Measurements from ENCODE around the gene FAM83G.
"Not testable (repeated sequence)": the region's sequence is repeated elsewhere in the genome, so short reads cannot be mapped to it uniquely, and the experiment has no call there.

FAM83G gene

DNA sequence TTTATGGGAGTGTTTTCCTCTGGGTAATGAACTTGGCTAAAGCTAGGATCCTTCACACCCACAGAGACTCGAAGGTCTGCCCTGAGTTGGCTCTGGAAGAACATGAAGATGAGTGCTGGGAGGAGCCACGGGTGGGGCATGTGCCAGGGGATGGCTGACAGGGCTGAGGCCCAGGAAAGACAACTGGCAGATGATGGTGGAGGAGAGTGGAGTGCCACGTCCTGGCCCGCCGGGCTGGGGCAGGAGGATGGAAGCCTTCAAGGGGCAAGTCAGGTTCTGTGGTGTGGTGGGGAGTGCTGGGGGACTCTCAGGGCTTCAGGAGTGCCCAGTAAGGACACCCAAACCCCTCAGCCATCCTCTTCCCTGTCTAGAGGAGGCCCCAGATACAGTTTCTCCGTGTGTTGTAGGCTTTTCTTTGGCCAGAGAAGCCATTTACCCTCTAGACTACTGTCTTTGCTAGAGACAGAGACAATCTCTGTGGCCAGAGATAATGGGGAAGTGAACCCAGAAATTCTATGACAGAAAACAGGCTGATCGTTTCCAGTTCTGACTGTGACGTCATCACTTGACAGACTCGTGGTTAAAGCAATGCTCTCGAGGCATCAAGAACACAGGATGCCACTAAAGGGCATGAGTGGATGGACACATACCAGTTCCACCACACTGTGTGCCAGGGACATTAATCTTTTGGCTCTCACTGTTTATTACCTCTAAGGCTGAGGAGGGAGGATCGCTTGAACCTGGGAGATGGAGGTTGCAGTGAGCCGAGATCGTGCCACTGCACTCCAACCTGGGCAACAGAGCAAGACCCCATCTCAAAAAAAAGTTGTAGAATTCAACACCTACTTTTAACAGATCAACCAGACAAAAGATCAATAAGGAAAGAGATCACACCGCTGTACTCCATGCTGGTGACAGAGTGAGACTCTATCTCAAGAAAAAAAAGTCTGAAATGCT, 71.2 kb downstream of the FAM83G start:
- in situ Hi-C loops (cut with HindIII; ENCODE audit: low pct_ligation_motif_present, low sequenced_read_pairs), result no loop called here
- Histone ChIP-seq H3K36me3 (replicated peaks) (peaks cover 10% of the 10 kb centered on the region), H3K27me3 (replicated peaks) (no peaks in the 10 kb centered on the region), H3K27ac (no peak overlapping the region), H3K4me3 (ENCODE audit: low read depth, low read length) (no peak overlapping the region)
- TF ChIP-seq, protein P1, sequence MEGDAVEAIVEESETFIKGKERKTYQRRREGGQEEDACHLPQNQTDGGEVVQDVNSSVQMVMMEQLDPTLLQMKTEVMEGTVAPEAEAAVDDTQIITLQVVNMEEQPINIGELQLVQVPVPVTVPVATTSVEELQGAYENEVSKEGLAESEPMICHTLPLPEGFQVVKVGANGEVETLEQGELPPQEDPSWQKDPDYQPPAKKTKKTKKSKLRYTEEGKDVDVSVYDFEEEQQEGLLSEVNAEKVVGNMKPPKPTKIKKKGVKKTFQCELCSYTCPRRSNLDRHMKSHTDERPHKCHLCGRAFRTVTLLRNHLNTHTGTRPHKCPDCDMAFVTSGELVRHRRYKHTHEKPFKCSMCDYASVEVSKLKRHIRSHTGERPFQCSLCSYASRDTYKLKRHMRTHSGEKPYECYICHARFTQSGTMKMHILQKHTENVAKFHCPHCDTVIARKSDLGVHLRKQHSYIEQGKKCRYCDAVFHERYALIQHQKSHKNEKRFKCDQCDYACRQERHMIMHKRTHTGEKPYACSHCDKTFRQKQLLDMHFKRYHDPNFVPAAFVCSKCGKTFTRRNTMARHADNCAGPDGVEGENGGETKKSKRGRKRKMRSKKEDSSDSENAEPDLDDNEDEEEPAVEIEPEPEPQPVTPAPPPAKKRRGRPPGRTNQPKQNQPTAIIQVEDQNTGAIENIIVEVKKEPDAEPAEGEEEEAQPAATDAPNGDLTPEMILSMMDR (IDR thresholded peaks at IDR 0.05; ENCODE audit: low read depth, low read length, missing control alignments), result no peak
- no peak for DNase-seq

DNA sequence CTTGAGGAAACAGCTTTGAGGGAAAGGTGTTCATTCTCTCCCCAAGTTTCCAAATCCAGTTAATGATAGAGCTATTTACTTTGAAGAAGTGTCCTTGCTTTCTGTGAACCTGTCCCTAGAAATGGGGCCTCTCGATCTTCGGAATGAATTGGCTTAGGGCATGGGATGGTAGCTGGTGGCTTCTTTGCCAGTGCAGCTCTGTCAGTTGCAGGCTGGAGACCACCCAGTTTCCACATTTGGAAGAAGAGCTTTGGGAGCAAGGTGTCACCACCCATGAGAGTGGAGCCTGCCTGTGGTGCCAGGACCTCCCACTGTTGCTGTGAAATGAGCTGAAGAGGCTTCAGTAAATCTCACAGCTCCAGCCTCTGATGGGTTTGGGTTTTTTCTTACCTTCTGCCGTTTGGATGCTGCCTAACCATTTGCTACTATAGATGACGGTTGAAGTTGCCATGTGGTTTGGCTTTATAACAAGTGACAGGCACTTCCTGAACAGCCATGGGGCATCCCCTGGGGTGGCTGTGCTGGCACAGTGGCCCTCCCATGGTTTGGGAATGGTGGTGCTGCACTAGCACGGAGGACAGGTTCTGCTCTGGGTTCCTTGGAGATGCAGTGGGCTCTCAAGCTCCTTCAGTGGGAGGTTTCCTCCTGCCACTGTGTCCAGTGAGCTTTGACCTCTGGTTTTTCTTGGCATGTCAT, 72.1 kb downstream of the FAM83G start:
- Histone ChIP-seq H3K36me3 (replicated peaks) (peaks cover 10% of the 10 kb centered on the region), H3K27me3 (replicated peaks) (no peaks in the 10 kb centered on the region), H3K4me3 (ENCODE audit: low read depth, low read length) (no peak overlapping the region), H3K27ac (no peak overlapping the region)
- in situ Hi-C loops (cut with HindIII; ENCODE audit: low pct_ligation_motif_present, low sequenced_read_pairs), result no loop called here
- TF ChIP-seq, protein P1 (IDR thresholded peaks at IDR 0.05; ENCODE audit: low read depth, low read length, missing control alignments), result no peak
- no peak for DNase-seq

DNA sequence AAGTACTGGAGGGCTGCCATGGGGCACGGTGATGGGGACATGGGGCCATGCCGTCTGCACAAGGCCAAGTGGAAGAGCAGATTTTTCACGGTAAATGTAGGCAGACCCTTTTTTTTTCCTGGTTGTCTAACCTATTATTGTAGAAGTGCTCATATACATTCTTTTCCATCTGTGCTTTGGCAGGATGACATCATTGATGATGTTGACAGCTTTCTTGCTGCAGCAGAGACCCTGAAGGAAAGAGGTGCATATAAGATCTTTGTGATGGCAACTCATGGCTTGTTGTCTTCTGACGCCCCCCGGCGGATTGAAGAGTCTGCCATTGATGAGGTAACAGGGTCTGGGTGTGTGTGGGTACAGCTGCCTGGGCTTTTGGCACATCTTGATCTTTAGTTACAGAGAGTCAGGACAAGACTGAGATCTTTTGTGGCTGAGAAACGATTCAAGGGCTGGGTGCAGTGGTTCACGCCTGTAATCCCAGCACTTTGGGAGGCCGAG, 75.9 kb downstream of the FAM83G start:
- TF ChIP-seq, protein P1 (IDR thresholded peaks at IDR 0.05; ENCODE audit: low read depth, low read length, missing control alignments), result no peak
- peaks cover 10% of the 10 kb centered on the region for H3K36me3 ChIP-seq (replicated peaks)
- in situ Hi-C loops (cut with HindIII; ENCODE audit: low pct_ligation_motif_present, low sequenced_read_pairs), result no loop called here
- H3K27me3 ChIP-seq (replicated peaks), result no peaks in the 10 kb centered on the region
- H3K4me3 ChIP-seq (ENCODE audit: low read depth, low read length), result no peak overlapping the region
- DNase-seq, result no peak
- H3K27ac ChIP-seq, result no peak overlapping the region

DNA sequence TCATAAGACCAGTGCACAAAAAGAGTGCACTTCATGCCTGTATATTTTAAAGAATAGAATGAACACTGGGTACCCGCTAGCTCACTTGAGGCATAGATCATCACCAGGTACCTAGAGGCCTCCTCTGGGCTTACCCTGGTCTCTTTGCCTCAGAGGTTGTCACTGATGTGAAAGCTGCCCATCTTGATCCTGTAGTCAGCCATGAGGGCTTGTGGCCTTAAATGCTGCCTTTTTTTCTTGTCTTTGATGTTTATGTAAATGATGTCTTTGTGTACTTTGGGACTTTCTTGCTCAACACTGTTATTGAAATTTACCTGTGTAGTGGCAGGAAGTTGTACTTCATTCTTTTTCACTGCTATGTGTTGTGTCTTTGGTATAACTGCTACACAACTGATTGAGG, 79.4 kb downstream of the FAM83G start:
- Histone ChIP-seq H3K27me3 (replicated peaks) (no peaks in the 10 kb centered on the region), H3K4me3 (ENCODE audit: low read depth, low read length) (no peak overlapping the region), H3K27ac (no peak overlapping the region), H3K36me3 (replicated peaks) (peaks cover 8% of the 10 kb centered on the region)
- TF ChIP-seq, protein P1 (IDR thresholded peaks at IDR 0.05; ENCODE audit: low read depth, low read length, missing control alignments), result no peak
- in situ Hi-C loops (cut with HindIII; ENCODE audit: low pct_ligation_motif_present, low sequenced_read_pairs), result no loop called here
- DNase-seq, result no peak

DNA sequence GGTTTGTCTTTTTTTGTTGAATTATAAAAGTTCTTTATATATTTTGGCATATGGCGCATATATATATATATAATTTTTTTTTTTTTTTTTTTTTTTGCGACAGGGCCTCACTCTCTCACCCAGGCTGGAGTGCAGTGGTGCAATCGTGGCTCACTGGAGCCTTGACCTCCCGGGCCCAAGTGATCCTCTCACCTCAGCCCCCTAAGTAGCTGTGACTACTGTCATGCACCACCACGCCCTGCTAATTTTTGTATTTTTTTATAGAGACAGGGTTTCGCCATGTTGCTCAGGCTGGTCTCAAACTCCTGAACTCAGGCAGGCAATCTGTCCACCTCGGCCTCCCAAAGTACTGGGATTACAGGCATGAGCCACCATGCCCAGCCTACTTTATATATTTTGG, 82.0 kb downstream of the FAM83G start:
- H3K4me3 ChIP-seq (ENCODE audit: low read depth, low read length); H3K27ac ChIP-seq: not testable (repeated sequence)

DNA sequence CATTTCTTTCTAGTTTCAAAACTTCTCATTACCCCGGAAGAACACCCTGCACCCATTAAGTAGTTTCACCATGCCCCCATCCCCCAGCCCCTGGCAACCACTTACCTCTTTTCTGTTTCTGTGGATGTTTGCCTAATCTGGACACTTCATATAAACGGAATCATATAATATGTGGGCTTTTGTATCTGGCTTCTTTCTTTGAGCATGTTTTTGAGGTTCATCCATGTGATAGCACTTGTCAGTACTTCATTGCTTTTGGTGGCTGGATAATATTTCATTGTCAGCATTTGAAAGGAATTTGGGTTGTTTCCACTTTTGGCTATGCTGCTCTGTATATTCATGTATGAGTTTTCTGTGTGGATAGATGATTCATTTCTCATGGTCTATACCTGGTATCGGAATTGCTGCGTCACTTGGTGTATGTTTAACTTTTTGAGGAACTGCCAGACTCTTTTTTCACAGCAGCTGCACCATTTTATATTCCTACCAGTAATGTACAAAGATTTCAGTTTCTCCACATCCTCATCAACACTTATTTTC, 82.6 kb downstream of the FAM83G start:
- DNase-seq, result peak; percentile 47
- peaks cover 6% of the 10 kb centered on the region for H3K36me3 ChIP-seq (replicated peaks)
- TF ChIP-seq, protein P1 (IDR thresholded peaks at IDR 0.05; ENCODE audit: low read depth, low read length, missing control alignments), result no peak
- no peak overlapping the region for H3K27ac ChIP-seq
- no peaks in the 10 kb centered on the region for H3K27me3 ChIP-seq (replicated peaks)
- H3K4me3 ChIP-seq (ENCODE audit: low read depth, low read length), result no peak overlapping the region
- in situ Hi-C loops (cut with HindIII; ENCODE audit: low pct_ligation_motif_present, low sequenced_read_pairs), result no loop called here

More for the DNA sequence above, 82.0 kb downstream of the FAM83G start:
- H3K36me3 ChIP-seq (replicated peaks); H3K27me3 ChIP-seq (replicated peaks); in situ Hi-C loops (cut with HindIII; ENCODE audit: low pct_ligation_motif_present, low sequenced_read_pairs); DNase-seq: not testable (repeated sequence)

Measured in brain microvascular endothelial cell (primary cell).